BJ (cell line): Measurements from ENCODE around the gene CIDEB. TPM values are rescaled to one million over a fixed set of nuclear protein-coding genes. Genes with fewer than 3 reads are reported as not detected.

Source experiments
- CTCF ChIA-PET: fragments of 350-600 bp; formaldehyde crosslinking; extraction: SDS; loops from one replicate; lab custom pipeline; 2021; ENCODE audit warnings: antibody characterized with exemption, inconsistent platforms; lab: Yijun Ruan, JAX
- POLR2A ChIA-PET: fragments of 300-600 bp; sonication (Branson Sonifier 250); formaldehyde crosslinking; extraction: SDS; loops from one replicate; lab custom pipeline; 2021; ENCODE audit warnings: antibody characterized with exemption; lab: Charles Lee
- DNase-seq: peaks from one replicate; pipeline ENCODE4 v3.0.0-alpha.2; 2011; ENCODE audit warnings: low read depth
- H3K27me3 ChIP-seq: 2 replicates; pipeline ENCODE4 v1.6.0; 2011; ENCODE audit warnings: low read length; ENCODE audit not compliant: control insufficient read depth, insufficient read depth
- H3K36me3 ChIP-seq: 2 replicates; pipeline ENCODE4 v1.5.1; 2011; ENCODE audit warnings: low read length; ENCODE audit not compliant: control insufficient read depth, insufficient read depth
- H3K4me3 ChIP-seq: 2 replicates; pipeline ENCODE4 v1.5.1; 2011; ENCODE audit warnings: low read depth, mild to moderate bottlenecking, control low read depth, low read length
- CTCF ChIP-seq: IDR thresholded peaks from 2 replicates; pipeline ENCODE4 v1.5.1; 2011; ENCODE audit warnings: low read depth, mild to moderate bottlenecking, control low read depth, inconsistent platforms, low read length, moderate library complexity; ENCODE audit not compliant: insufficient read depth
- polyA plus RNA-seq: library from polyadenylated mRNA; depleted of rRNA; stranded (reverse); fragments of >200 nt; gene quantifications from 2 replicates; pipeline ENCODE4 v1.2.3, GENCODE V29; 2011

The CIDEB gene
- polyA plus RNA-seq, 1 experiment, result 0.98 TPM

GRCh38 chr14:24337144-24337823 is 29.5 kb upstream of the CIDEB start:
- ChIA-PET POLR2A (no interaction called here), CTCF (interaction anchor here (0.8 to 16.8 kb wide), 9 partner anchors 10 to 104 kb away, joined by 3 to 491 read pairs (median 9); partner anchors contain the start of genes CBLN3, CIDEB, KHNYN and NFATC4)
- H3K36me3 ChIP-seq, result no peaks in the 10 kb centered on the region
- DNase-seq, result no peak
- no peak for TF ChIP-seq CTCF
- H3K27me3 ChIP-seq, result peaks cover 5% of the 10 kb centered on the region
- no peak overlapping the region for H3K4me3 ChIP-seq

DNA sequence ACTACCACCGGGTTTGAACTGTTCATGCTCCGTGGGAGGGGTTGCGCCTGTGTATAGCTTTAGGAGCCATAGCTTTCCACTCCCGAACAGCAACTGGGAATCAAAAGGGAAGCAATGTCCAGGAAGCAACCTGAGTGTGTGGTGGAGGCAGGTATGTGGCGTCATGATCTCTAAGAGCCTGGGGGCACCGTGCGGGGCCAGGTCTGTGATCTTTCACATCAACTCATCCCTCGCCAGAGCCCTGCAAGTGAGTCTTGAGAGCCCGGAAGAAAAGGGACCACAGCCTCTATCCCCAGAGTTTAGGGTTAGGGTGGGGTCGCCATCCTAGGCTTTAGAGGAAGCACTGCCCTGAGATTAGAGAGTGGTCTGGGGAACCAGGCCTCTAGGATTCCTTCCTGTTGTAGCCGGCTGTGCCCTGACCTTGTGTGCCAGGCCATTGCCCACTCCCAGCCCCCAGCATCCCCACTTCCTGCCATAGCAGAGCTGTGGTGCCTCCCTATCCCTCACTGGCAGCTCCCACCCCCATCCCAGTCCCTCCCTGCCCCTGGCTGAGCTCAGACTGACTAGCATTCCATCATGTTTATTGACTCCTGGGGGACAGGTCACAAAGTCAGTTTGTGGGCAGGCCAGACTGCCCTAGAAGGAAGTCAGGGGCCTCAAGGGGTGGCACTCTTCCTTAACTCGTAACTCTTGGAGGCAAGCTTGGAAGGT is 27.8 kb upstream of the CIDEB start:
- ChIA-PET POLR2A (interaction anchor here (0.5 to 1.1 kb wide), 2 partner anchors 96 to 1035 kb away, joined by 3 to 4 read pairs; no protein-coding TSS in a partner anchor), CTCF (interaction anchor here (1.2 to 16.8 kb wide), 8 partner anchors 11 to 106 kb away, joined by 3 to 491 read pairs (median 7); partner anchors contain the start of genes CBLN3, CIDEB, KHNYN and NFATC4)
- no peak for DNase-seq
- Histone ChIP-seq H3K36me3 (no peaks in the 10 kb centered on the region), H3K4me3 (no peak overlapping the region), H3K27me3 (peaks cover 5% of the 10 kb centered on the region)
- TF ChIP-seq CTCF, result no peak

- no peak for TF ChIP-seq CTCF
- Histone ChIP-seq H3K4me3 (peak within 1 kb of the TSS; percentile 35), H3K36me3 (no peaks in the 10 kb centered on the region), H3K27me3 (peaks cover 2% of the 10 kb centered on the region)
- ChIA-PET POLR2A (interaction anchor here (1.5 to 1.6 kb wide), 2 partner anchors 96 to 102 kb away, joined by 4 to 9 read pairs; partner anchors contain the start of gene KHNYN), CTCF (interaction anchor here (1.2 to 16.8 kb wide), 17 partner anchors 11 to 205 kb away, joined by 3 to 491 read pairs (median 33); partner anchors contain the start of genes CBLN3, CIDEB, KHNYN and LTB4R)
- DNase-seq, result no peak
These were observed 26.9 kb upstream of the CIDEB start, which contains the start of gene ADCY4 for GRCh38 chr14:24334431-24335291. ADCY4 (minus strand) TSS chr14:24335071; CDS start chr14:24334652, 419 bp downstream.

GRCh38 chr14:24332268-24332993 is 24.7 kb upstream of the CIDEB start:
- ChIA-PET CTCF (interaction anchor here (0.6 to 16.8 kb wide), 33 partner anchors 8 to 651 kb away, joined by 3 to 491 read pairs (median 8); partner anchors contain the start of genes CBLN3, CIDEB, DHRS1 and KHNYN), POLR2A (no interaction called here)
- no peak for DNase-seq
- H3K27me3 ChIP-seq, result no peaks in the 10 kb centered on the region
- no peak overlapping the region for H3K4me3 ChIP-seq
- H3K36me3 ChIP-seq, result no peaks in the 10 kb centered on the region; the same call in 1 of the 2 replicates
- peak; percentile 84 for TF ChIP-seq CTCF
